Activated CD8-positive, alpha-beta memory T cell treated with anti-CD3 and anti-CD28 coated beads, Interleukin-2, amount 50 U/mL, for 4 hours (primary cell): ENCODE data around the gene FOXP4.
"Not testable (repeated sequence)": the region's sequence is repeated elsewhere in the genome, so short reads cannot be mapped to it uniquely, and the experiment has no call there.

Source experiments
- DNase-seq: peaks from one replicate; pipeline ENCODE4 v3.0.0-alpha.2; 2020

FOXP4 gene

DNA sequence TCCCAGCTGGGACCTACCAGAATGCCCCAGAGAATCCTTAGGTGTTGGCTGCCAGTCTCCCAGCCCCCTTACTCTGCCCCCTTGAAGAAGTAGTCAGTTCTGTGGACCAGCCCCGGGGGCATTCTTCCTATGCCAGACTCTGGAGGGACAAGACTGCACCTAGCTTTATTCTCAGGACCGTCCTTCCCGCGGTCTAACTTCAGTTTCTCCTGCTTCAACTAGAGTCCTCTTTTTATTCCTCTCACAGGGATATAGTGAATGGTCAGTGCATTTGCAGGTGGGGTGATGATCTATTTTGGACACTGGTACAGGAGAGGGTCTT lies 56.2 kb downstream of the FOXP4 start:
- no peak for DNase-seq

DNA sequence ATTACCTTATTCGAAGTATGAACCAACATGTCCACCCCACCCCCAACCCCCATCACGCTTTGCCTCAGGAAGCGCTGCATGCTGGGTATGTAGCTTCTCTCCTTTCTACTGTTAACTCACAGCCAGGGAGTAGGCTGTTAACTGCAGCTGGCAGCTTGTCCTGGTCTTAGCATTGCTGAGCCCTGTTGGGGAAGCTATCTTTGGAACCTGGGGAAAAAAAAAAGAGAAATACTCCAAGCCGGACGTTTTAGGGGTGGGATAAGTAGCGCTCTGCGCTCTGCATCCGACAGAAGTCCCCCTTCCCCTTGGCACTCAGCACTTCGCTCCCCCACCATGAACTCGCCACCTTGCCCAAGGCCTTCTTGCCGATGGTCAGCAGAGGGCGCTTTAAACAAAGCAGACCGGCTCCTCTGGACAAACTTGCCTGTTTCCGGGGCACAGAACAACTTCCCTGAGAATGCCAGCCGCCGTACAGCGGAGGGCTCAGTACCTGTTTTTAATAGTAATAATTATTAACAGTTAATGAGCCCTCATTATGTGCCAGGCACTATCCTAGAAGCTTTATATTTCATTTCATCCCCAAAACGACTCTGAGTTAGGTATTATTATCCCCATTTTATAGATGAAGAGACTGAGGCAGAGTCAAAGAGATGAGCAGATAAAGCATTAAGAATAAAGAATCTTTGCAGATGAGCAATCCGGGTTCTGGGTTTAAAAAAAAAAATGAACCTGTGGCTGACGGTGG lies 56.9 kb downstream of the FOXP4 start:
- DNase-seq, result peak; percentile 73

GRCh38 chr6:41604006-41604405 lies 57.8 kb downstream of the FOXP4 start:
- DNase-seq, result no peak

DNA sequence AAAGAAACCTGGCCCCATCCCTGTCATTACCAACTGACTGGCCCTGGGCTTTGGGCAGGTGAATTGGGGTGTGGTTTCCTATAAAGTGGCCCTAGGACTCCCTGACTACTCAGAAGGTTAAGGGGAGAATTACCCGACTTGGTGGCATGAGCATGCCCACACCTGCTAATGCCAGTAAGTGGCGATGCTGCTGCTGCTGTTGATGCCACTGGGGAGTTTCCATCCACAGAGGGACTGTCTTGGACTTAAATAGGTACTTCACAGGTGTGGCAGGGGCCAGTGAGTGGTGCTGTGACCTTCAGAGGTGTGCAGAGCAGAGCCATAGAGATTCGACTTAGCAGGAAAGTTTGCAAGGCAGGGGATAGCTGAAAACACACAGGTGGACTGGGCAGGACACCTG lies 59.5 kb downstream of the FOXP4 start:
- DNase-seq, result no peak

DNA sequence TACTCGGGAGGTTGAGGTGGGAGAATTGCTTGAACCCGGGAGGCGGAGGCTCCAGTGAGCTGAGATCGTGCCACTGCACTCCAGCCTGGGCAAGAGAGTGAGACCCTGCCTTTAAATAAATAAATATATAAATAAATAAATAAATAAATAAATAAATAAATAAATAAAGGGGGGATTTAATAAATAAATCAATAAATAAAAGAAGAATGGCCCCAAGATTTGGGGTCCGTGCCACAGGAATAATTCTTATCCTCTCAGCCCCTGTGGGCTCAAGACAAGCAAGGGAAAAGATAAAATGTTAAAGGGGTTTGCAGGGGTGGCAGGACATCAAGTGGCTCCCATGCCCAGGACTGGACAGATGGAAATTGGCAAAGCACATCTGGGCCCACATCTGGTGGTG lies 60.9 kb downstream of the FOXP4 start:
- DNase-seq, result no peak

GRCh38 chr6:41607736-41608135 lies 61.6 kb downstream of the FOXP4 start:
- DNase-seq, result no peak

DNA sequence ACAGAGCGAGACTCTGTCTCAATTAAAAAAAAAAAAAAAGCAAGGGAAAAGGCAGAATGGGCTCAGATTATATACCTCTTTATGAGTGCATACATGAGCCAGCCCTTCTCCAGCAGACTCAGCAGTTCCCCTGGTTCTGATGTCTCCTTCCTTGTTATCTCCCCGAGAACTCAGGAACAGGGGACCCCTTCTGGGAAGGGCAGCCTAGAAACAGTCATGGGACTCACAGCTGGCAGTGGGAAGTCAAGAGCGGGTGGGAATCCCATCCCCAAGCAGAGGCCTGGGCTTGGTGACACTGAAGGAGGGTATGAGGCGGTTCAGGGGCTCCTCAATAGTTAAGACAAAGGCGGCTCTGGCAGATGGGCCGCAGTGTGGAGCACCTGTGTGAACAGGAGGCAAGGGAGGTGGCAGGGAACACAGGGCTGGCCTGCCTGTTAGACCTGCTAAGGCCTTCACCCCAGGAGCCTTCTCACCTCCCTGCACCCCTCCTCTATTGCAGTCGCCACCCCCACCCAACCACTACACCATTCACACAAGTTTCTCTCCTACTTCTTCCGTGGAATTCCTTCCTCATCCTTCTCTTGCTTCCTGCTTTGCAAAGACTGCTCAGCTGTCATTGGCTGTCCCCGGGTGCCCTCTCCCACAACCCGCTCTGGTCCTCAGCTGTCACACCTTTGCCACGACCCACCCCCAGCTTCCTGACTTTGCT lies 62.4 kb downstream of the FOXP4 start:
- DNase-seq, result no peak

GRCh38 chr6:41614715-41615114 lies 68.5 kb downstream of the FOXP4 start:
- no peak for DNase-seq

DNA sequence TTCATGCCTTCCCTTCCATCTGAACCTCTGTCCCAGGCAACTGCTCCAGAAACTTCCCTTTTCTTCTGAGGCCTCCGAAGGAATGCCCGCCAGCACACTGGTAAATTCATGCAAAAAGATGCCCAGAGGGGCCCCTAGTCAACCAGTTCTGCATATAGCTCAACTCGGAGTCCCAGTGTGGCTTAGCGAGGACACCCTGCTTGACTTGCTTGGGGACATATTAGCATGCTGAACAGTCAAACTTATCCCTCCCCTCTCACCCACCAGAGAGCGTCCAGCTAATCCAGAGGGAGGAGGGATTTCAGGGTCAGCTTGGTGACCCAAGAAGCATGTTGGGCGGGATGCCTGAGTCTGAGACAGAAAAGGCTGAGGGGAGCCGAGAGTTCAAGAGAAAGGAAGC lies 69.1 kb downstream of the FOXP4 start:
- no peak for DNase-seq

- DNase-seq, result no peak
Observed at GRCh38 chr6:41618598-41618997, 72.4 kb downstream of the FOXP4 start.

DNA sequence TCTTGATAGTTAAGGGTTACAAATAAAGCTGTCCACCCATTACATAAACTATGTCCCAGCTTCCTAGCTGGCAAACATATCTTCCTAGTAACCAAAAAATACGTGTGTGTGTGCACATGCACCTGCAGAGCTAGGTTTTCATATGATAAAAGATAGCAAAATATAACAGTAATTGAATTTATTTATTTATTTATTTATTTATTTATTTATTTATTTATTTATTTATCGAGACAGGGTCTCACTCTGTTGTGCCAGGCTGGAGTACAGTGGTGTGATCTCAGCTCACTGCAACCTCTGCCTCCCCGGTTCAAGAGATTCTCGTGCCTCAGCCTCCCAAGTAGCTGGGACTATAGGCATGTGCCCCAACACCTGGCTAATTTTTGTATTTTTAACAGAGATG lies 73.0 kb downstream of the FOXP4 start:
- DNase-seq, result not testable (repeated sequence)

DNA sequence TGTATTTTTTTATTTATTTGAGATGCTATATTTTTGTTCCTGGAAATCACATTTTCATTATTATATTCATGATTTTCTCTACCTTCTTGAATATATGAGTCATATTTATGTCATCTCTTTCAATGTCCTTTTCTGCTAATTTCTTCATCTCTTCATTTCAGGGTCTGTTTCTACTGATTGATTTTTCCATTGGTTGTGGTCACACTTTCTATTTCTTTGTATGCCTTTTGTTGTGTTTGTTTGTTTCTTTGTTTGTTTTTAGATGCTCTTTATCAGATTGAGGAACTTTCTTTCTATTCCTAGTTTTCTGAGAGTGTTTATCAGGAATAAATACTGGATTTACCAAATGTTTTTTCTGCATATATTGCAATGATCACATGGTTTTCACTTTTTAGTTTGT lies 75.2 kb downstream of the FOXP4 start:
- DNase-seq, result no peak

DNA sequence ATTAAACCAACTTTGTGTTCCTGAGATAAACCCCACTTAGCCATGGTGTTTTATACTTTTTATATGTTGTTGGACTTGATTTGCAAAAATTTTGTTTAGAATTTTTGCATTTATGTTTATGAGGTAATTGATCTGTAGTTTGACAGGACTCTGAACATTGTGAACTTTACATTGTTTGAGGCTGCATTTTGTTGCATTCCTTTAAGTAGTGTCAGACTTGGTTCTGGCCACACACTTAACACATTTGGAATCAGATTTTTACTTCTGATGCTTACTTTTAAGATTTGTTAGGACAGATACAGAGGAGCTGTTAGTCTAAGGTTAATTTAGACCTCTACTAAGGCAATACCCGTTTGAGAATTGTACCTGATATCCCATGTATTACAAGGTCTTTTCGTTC lies 75.6 kb downstream of the FOXP4 start:
- no peak for DNase-seq

GRCh38 chr6:41622206-41622988 lies 76.2 kb downstream of the FOXP4 start:
- DNase-seq, result no peak

- DNase-seq, result no peak
Observed at GRCh38 chr6:41623330-41623729, 77.1 kb downstream of the FOXP4 start.

DNA sequence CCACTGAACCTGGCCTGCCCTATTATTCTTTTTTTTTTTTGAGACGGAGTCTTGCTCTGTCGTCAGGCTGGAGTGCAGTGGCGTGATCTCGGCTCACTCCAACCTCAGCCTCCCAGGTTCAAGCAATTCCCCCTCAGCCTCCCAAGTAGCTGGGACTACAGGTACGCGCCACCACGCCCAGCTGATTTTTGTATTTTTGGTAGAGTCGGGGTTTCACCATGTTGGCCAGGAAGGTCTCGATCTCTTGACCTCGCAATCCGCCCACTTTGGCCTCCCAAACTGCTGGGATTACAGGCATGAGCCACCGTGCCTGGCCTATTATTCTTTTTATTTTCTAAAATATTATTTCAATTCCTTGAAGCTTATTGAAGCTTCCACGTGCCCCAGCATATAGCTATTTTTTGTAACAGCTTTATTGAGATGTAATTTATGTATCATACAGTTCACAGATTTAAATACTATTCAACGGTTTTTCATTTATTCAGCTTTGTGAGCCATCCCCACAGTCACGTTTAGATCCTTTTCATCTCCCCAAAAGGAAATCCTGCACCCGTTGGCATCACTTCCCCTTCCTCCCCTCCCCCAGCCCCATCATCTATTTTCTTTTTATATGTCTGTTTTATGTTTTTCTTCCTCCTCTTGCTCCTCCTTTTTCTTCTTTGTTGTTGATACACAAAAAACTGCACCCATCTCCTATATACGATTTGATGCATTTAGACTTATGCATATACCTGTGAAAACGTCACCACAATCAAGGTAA lies 78.6 kb downstream of the FOXP4 start:
- DNase-seq, result no peak

DNA sequence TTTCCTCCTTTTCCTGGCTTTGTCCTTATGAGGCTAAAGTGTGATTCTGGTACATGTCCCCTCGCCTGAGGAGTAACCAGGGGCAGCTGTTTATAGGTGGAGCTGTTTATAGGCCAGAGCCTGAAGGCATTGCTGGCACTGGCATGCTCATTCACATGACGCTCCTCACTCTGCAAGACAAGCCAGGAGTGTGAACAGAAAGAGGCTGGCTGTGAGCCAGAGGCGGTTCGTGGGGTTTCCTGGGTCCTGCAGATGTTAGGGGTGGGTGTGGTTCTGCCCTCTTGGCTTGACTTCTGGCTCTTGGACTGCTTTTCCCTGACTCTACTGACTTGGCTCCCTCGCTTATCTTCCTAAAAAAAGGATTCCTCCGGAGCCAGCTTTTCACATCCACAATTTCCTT lies 79.3 kb downstream of the FOXP4 start:
- no peak for DNase-seq

DNA sequence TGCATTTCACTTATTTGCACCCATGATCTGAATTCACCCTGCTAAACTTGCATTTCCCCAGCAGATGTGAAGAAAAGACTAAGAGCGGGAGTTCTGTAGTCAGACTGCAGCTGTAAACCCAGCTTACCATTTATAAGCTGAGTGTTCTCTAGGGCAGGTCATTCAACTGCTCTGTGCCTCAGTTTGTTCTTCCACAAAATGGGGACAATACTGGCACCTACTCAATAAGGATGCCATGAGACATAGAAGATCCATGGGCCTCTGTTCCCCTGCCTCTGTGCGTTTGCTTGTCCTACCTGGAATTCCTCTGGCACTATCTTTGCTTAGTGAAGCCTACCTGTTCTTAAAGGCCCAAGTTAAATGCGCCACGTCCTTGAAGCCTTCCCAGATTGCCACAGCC lies 79.8 kb downstream of the FOXP4 start:
- DNase-seq, result no peak

DNA sequence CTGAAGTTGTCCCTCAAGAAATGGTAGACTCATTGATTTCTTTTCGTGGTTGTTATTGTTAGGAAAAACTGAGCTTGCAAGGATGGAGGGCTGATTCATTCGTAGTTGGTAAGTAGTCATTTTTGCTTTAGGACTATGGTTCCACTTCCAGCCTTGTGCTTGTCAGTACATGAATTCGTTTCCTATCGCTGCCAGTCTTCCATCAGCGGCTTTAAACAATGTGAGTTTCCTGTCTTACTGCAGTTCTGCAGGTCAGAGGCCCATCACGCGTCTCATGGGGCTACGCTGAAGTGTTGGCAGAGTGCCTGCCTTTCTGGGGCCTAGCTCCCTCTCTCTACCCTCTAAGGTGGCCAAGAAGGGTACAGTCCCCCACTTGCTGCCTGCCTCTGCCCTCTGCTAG lies 80.7 kb downstream of the FOXP4 start:
- DNase-seq, result no peak

DNA sequence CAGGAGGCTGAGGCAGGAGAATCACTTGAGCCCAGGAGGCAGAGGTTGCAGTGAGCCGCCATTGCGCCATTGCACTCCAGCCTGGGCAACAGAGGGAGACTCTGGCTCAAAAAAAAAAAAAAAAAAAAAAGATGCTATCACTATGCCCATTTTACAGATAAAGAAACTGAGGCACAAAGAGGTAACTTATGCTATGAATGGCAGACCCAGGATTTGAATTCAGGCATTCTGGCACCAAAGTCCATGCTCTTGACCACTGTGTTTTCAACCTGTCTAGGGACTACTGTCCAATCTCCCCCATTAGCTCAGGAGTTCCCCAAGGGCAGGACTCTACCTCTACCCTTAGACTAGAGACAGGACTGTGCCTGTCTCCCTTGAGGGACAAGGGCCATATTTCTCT lies 82.9 kb downstream of the FOXP4 start:
- DNase-seq, result no peak

DNA sequence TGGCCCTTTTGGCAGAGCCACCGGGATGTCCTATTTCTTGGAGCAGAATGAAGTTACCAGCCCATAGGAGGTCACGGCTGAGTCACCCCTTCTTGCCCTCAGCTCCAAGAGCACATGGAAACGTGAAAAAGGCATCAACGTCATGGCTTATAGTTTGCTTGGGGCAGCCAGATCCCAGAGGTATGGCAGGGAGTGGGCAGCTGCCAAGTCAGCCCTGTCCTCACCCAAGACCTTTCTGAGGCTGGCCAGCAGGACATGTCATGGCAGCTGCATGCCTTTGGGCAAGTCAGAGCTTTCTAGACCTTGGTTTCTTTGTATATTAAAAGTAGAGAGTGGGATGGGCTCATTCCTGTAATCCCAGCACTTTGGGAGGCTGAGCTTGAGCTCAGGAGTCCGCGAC lies 83.9 kb downstream of the FOXP4 start:
- DNase-seq, result no peak

DNA sequence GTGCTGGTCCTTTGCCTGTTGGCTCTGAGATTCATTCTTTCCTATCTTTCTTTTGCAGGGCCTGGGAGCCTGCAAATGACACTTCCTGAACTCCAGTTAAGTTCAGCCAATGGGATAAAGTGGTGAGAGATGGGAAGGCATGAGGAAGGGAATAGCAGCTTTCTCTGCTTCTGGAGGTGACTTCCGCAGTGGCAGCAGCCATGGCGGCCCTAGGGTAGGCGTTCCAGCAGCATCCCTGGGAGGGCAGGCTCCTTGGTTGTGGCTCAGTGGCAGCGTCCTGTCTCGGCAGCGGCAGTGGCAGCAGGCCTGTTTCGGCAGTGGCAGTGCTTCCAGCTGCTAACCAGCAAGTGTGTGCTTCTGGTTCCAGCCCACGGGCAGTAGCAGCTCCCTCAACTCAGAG lies 84.8 kb downstream of the FOXP4 start:
- DNase-seq, result no peak

GRCh38 chr6:41633056-41633634 lies 87.0 kb downstream of the FOXP4 start:
- DNase-seq, result no peak
